GM12878 (cell line): ENCODE measurements around the gene PAQR9. TPM values are rescaled to one million over a fixed set of nuclear protein-coding genes. Genes with fewer than 3 reads are reported as not detected.

Experiments
- ATAC-seq: fragments of 200-7000 bp; cut with Tn5 transposase; 3 replicates; pipeline ENCODE4 v1.9.1; 2020; ENCODE audit warnings: mild to moderate bottlenecking, moderate library complexity
- BruUV-seq: library from RNA; stranded (reverse); fragments of 400-500 nt; replicated peaks from 2 replicates; lab custom pipeline; 2021; lab: Mats Ljungman, UMichigan
- CTCF ChIA-PET: fragments of 300-600 bp; sonication (Branson Sonifier 250); formaldehyde crosslinking; extraction: SDS; loops from one replicate; lab custom pipeline; 2021; ENCODE audit warnings: inconsistent platforms; lab: Yijun Ruan, JAX
- POLR2A ChIA-PET: fragments of 350-600 bp; formaldehyde crosslinking; extraction: SDS; loops from one replicate; lab custom pipeline; 2021; ENCODE audit warnings: inconsistent platforms; lab: Charles Lee
- RAD21 ChIA-PET: fragments of 300-600 bp; sonication (Branson Sonifier 250); formaldehyde crosslinking; loops from one replicate; lab custom pipeline; 2023; ENCODE audit warnings: antibody characterized with exemption; ENCODE audit not compliant: unreplicated experiment; lab: Charles Lee
- SMC1A ChIA-PET: fragments of 300-600 bp; sonication (Branson Sonifier 250); formaldehyde crosslinking; loops from one replicate; lab custom pipeline; 2023; ENCODE audit not compliant: unreplicated experiment, uncharacterized antibody; lab: Charles Lee
- DNase-seq: peaks from one replicate; pipeline ENCODE4 v3.0.0-alpha.2; 2011; ENCODE audit warnings: low read depth, low spot score
- FAIRE-seq: peaks from 3 replicates; lab custom pipeline; 2011; peaks lifted over from hg19 to GRCh38; lab: Jason Lieb, UNC
- H2AFZ ChIP-seq: 2 replicates; pipeline ENCODE4 v1.6.0; 2011; ENCODE audit warnings: low read depth, low read length, control low read depth; ENCODE audit not compliant: control insufficient read depth
- H3K27ac ChIP-seq: 2 replicates; pipeline ENCODE4 v1.5.1; 2011; ENCODE audit warnings: control low read depth; ENCODE audit not compliant: control insufficient read depth, insufficient read depth
- H3K27me3 ChIP-seq, 2 experiments: replicated peaks in 1 of 2; 2 replicates each; pipeline versions ENCODE4 v1.6.0 to v1.6.1; 2011; ENCODE audit warnings: low read length in 1 of 2; ENCODE audit not compliant: control insufficient read depth in 2 of 2, insufficient read depth in 2 of 2
- H3K36me3 ChIP-seq, 2 experiments: 2 replicates each; pipeline ENCODE4 v1.5.1; 2011; ENCODE audit warnings: low read length in 1 of 2; ENCODE audit not compliant: control insufficient read depth in 2 of 2, insufficient read depth in 2 of 2
- H3K4me1 ChIP-seq: 2 replicates; pipeline ENCODE4 v1.6.1; 2011; ENCODE audit warnings: mild to moderate bottlenecking, low read length, moderate library complexity, mixed read lengths; ENCODE audit not compliant: control insufficient read depth, insufficient read depth
- H3K4me2 ChIP-seq: 2 replicates; pipeline ENCODE4 v1.6.0; 2011; ENCODE audit warnings: control low read depth; ENCODE audit not compliant: control insufficient read depth, insufficient read depth
- H3K4me3 ChIP-seq: fragments of 200-600 bp; sonication (generic); 2 replicates; pipeline ENCODE4 v1.5.1; 2016
- H3K79me2 ChIP-seq: 2 replicates; pipeline ENCODE4 v1.6.0; 2011; ENCODE audit warnings: low read length; ENCODE audit not compliant: control insufficient read depth, insufficient read depth
- H3K9ac ChIP-seq: 2 replicates; pipeline ENCODE4 v1.8.0; 2011; ENCODE audit warnings: low read length, control low read depth, mixed read lengths; ENCODE audit not compliant: control insufficient read depth, insufficient read depth
- H3K9me3 ChIP-seq: replicated peaks from 3 replicates; pipeline ENCODE4 v1.5.1; 2011; ENCODE audit warnings: mild to moderate bottlenecking, low read length; ENCODE audit not compliant: control insufficient read depth, insufficient read depth
- H4K20me1 ChIP-seq: 2 replicates; pipeline ENCODE4 v1.6.0; 2011; ENCODE audit not compliant: control insufficient read depth, insufficient read depth
- CHD2 ChIP-seq: IDR thresholded peaks from 2 replicates; pipeline ENCODE4 v1.6.1; 2011; ENCODE audit warnings: low read depth, low read length, improper control_type of control experiment, borderline replicate concordance
- EGR1 ChIP-seq, 2 experiments: IDR thresholded peaks; 1 replicate in 1 of 2; 2 replicates in 1 of 2; pipeline ENCODE4 v1.6.1; 2011 to 2012; ENCODE audit warnings: low read depth in 2 of 2, low read length in 2 of 2, borderline replicate concordance in 1 of 2, mild to moderate bottlenecking in 1 of 2, moderate library complexity in 1 of 2
- ESRRA ChIP-seq: IDR thresholded peaks from 2 replicates; pipeline ENCODE4 v1.6.1; 2012; ENCODE audit warnings: mild to moderate bottlenecking, low read length, improper control_type of control experiment
- FOS ChIP-seq: IDR thresholded peaks from 3 replicates; pipeline ENCODE4 v1.6.1; 2011; ENCODE audit warnings: borderline replicate concordance; ENCODE audit not compliant: insufficient read length; ENCODE audit errors: extremely low read depth
- IKZF1 ChIP-seq: fragments of 450-650 bp; conservative IDR thresholded peaks from 2 replicates; pipeline ENCODE4 v1.6.1; 2017; ENCODE audit warnings: antibody characterized with exemption, mild to moderate bottlenecking
- KAT2A ChIP-seq: conservative IDR thresholded peaks from 2 replicates; pipeline ENCODE4 v1.6.1; 2011; ENCODE audit warnings: low read depth, low read length; ENCODE audit not compliant: control insufficient read depth
- MEF2B ChIP-seq: fragments of 450-650 bp; IDR thresholded peaks from 2 replicates; pipeline ENCODE4 v1.6.1; 2018; ENCODE audit warnings: mild to moderate bottlenecking, moderate library complexity; ENCODE audit not compliant: partially characterized antibody, poor library complexity, severe bottlenecking
- NFYB ChIP-seq: IDR thresholded peaks from 2 replicates; pipeline ENCODE4 v1.6.1; 2011; ENCODE audit warnings: low read depth, mild to moderate bottlenecking, low read length, improper control_type of control experiment, moderate library complexity; ENCODE audit not compliant: insufficient read depth
- POLR2AphosphoS5 ChIP-seq: IDR thresholded peaks from 2 replicates; pipeline ENCODE4 v1.6.1; 2011; ENCODE audit warnings: mild to moderate bottlenecking, low read length, inconsistent platforms
- SIN3A ChIP-seq: IDR thresholded peaks from 2 replicates; pipeline ENCODE4 v1.6.1; 2012; ENCODE audit warnings: low read depth, low read length, improper control_type of control experiment
- TARDBP ChIP-seq: IDR thresholded peaks from 2 replicates; pipeline ENCODE4 v1.6.1; 2016; ENCODE audit warnings: borderline replicate concordance
- ZNF24 ChIP-seq: fragments of 450-650 bp; IDR thresholded peaks from 2 replicates; pipeline ENCODE4 v1.6.1; 2017; ENCODE audit warnings: antibody characterized with exemption, mild to moderate bottlenecking
- WGBS: methylation state at CpG from one replicate; pipeline ENCODE4 v1.1.6; 2016; ENCODE audit warnings: low lambda C conversion rate; ENCODE audit not compliant: insufficient replicate concordance, insufficient coverage; ENCODE audit errors: missing lambda C conversion rate; 5-methylcytosine and 5-hydroxymethylcytosine counted together
- in situ Hi-C: fragments of 300-500 bp; cut with MboI; formaldehyde crosslinking; loops from 9 replicates; pipeline ENCODE4 v1.14.3; 2018; ENCODE audit warnings: mixed read lengths
- intact Hi-C: fragments of 100-400 bp; cut with micrococcal nuclease; formaldehyde crosslinking; loops from one replicate; pipeline ENCODE4 v1.14.2; 2022; ENCODE audit not compliant: unreplicated experiment
- polyA plus RNA-seq, 11 experiments: library from polyadenylated mRNA; depleted of rRNA in 4 of 11; unstranded in 6 of 11; stranded (reverse) in 5 of 11; fragments of >200 nt; fragmentation: Nextera tagmentation in 4 of 11; fragmentation: Illumina TruSeq in 1 of 11; extraction: Ambion mirVana in 4 of 11; extraction: Trizol in 1 of 11; gene quantifications; 1 replicate in 1 of 11; 2 replicates in 10 of 11; pipeline versions ENCODE4 v1.2.1 to v1.2.3, GENCODE V29; 2011 to 2016; ENCODE audit warnings: inconsistent platforms in 2 of 11, missing spikeins in 2 of 11, low read depth in 1 of 11
- total RNA-seq, 4 experiments: library from RNA; depleted of rRNA in 3 of 4; stranded (reverse); fragments of >200 nt in 3 of 4; fragmentation: Illumina TruSeq in 1 of 4; extraction: Trizol in 1 of 4; gene quantifications; 2 replicates each; pipeline versions ENCODE4 v1.2.1 to v1.2.3, GENCODE V29; 2013 to 2021

The PAQR9 gene
- total and polyA plus RNA-seq, 10 of the 15 experiments (the other 5 are each of a cell fraction or from before 2014, with no cell fraction given): not detected

DNA sequence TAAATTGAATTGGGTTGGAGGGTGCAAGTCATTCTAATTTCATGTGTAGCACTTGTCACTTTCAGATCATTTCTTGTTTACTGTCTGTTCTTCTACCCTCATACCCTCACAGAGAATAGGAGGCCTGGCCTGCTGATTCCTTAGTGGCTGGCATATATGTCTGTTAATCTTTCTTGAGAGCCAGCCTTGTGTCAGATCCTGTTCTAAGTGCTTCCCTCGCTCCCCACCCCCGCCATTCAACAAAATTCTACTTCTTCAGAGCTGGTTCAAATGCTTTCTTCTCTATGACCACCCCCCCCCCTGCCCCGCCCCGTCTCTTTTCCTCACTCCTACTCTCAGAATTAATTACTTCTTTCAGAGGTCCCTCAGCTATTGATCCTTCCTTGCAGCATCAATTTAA, 36.4 kb upstream of the PAQR9 start:
- no peaks in the 10 kb centered on the region for H3K27me3 ChIP-seq
- H4K20me1 ChIP-seq: no peaks in the 10 kb centered on the region
- no TSS peak for BruUV-seq
- H3K36me3 ChIP-seq: no peaks in the 10 kb centered on the region
- WGBS: 81% methylated on average over 3 of the region's 4 CpGs
- TF ChIP-seq POLR2AphosphoS5 (no peak), SIN3A (no peak), ZNF24 (no peak), NFYB (no peak), KAT2A (no peak), TARDBP (no peak), FOS (no peak), CHD2 (no peak), EGR1 (IDR thresholded peaks at IDR 0.05; ENCODE audit: borderline replicate concordance in 1 of 2, low read depth in 2 of 2, low read length in 2 of 2) (no peak), MEF2B (no peak), ESRRA (no peak), IKZF1 (no peak)
- in situ Hi-C loops (no loop called here), intact Hi-C loops (loop anchor here (5.0 kb wide), 2 partner anchors 423 to 553 kb away; partner anchors contain the start of genes ATR and XRN1)
- no peaks in the 10 kb centered on the region for H3K9me3 ChIP-seq
- H3K9ac ChIP-seq: no peak overlapping the region
- ChIA-PET POLR2A (interaction anchor here (0.6 to 3.9 kb wide), 2 partner anchors 11 to 164 kb away, joined by 3 to 21 read pairs; no protein-coding TSS in a partner anchor), SMC1A (interaction anchor here (1.2 to 3.0 kb wide), 2 partner anchors 8 to 9 kb away, joined by 3 to 16 read pairs; no protein-coding TSS in a partner anchor), RAD21 (interaction anchor here (1.4 kb wide), 1 partner anchor 12 kb away, joined by 3 read pairs; no protein-coding TSS in a partner anchor), CTCF (interaction anchor here (1.2 to 5.0 kb wide), 3 partner anchors 14 to 674 kb away, joined by 6 to 52 read pairs (median 8); no protein-coding TSS in a partner anchor)
- H3K4me2 ChIP-seq: peak overlapping the region; percentile 93
- no peak overlapping the region for H3K27ac ChIP-seq
- no peak overlapping the region for H2AFZ ChIP-seq
- FAIRE-seq (peak; percentile 13), ATAC-seq (no peak), DNase-seq (no peak)
- H3K4me3 ChIP-seq: 0 out of 2 replicates have a peak overlapping the region, but pooled peaks have one; percentile 88
- peaks cover 39% of the 10 kb centered on the region for H3K79me2 ChIP-seq
- H3K4me1 ChIP-seq: no peaks in the 10 kb centered on the region
